Neural progenitor cell (in vitro differentiated cells): Measurements from ENCODE around the gene RPL3. TPM values are rescaled to one million over a fixed set of nuclear protein-coding genes. Genes with fewer than 3 reads are reported as not detected.

Source experiments
- DNase-seq: peaks from one replicate; pipeline ENCODE4 v3.0.0-alpha.2; 2016; ENCODE audit warnings: low spot score
- H2AFZ ChIP-seq: fragments of 200-600 bp; sonication (generic); replicated peaks from 2 replicates; pipeline ENCODE4 v1.6.1; 2016; ENCODE audit warnings: antibody characterized with exemption
- H3F3A ChIP-seq: fragments of 200-600 bp; sonication (generic); 2 replicates; pipeline ENCODE4 v1.6.1; 2016; ENCODE audit warnings: antibody characterized with exemption, low read depth
- H3K27ac ChIP-seq: fragments of 200-600 bp; sonication (generic); 2 replicates; pipeline ENCODE4 v1.5.1; 2016; ENCODE audit warnings: mild to moderate bottlenecking
- H3K27me3 ChIP-seq: fragments of 200-600 bp; sonication (generic); 2 replicates; pipeline ENCODE4 v1.6.1; 2016; ENCODE audit warnings: mild to moderate bottlenecking, moderate library complexity
- H3K36me3 ChIP-seq: fragments of 200-600 bp; sonication (generic); 2 replicates; pipeline ENCODE4 v1.5.1; 2016
- H3K4me1 ChIP-seq: fragments of 200-600 bp; sonication (generic); 2 replicates; pipeline ENCODE4 v1.6.1; 2016; ENCODE audit warnings: mixed run types
- H3K4me2 ChIP-seq: fragments of 200-600 bp; sonication (generic); 2 replicates; pipeline ENCODE4 v1.6.1; 2016
- H3K4me3 ChIP-seq: fragments of 200-600 bp; sonication (generic); 2 replicates; pipeline ENCODE4 v1.5.1; 2016
- H3K79me2 ChIP-seq: fragments of 200-600 bp; sonication (generic); 2 replicates; pipeline ENCODE4 v1.6.1; 2016; ENCODE audit warnings: low read depth
- H3K9ac ChIP-seq: fragments of 200-600 bp; sonication (generic); 2 replicates; pipeline ENCODE4 v1.6.1; 2016
- H3K9me3 ChIP-seq: fragments of 200-600 bp; sonication (generic); 2 replicates; pipeline ENCODE4 v1.5.1; 2016; ENCODE audit warnings: low read depth
- H4K20me1 ChIP-seq: fragments of 200-600 bp; sonication (generic); 2 replicates; pipeline ENCODE4 v1.6.1; 2016; ENCODE audit warnings: low read depth
- H3K27ac Mint-ChIP-seq: 3 replicates; pipeline ENCODE4 v1.8.0; 2021; ENCODE audit warnings: mixed read lengths
- H3K27me3 Mint-ChIP-seq: 2 replicates; pipeline ENCODE4 v1.8.0; 2022; ENCODE audit warnings: low read depth, mild to moderate bottlenecking, inconsistent platforms, moderate library complexity, mixed read lengths; ENCODE audit not compliant: insufficient read depth
- H3K36me3 Mint-ChIP-seq: 3 replicates; pipeline ENCODE4 v1.8.0; 2021; ENCODE audit warnings: mixed read lengths
- H3K4me1 Mint-ChIP-seq: 3 replicates; pipeline ENCODE4 v1.8.0; 2021; ENCODE audit warnings: mixed read lengths
- H3K4me3 Mint-ChIP-seq: 3 replicates; pipeline ENCODE4 v1.8.0; 2021; ENCODE audit warnings: mild to moderate bottlenecking, moderate library complexity, mixed read lengths
- H3K9me3 Mint-ChIP-seq: 3 replicates; pipeline ENCODE4 v1.8.0; 2020; ENCODE audit warnings: mixed read lengths
- CTCF ChIP-seq: fragments of 200-600 bp; sonication (generic); IDR thresholded peaks from 2 replicates; pipeline ENCODE4 v1.5.1; 2017; ENCODE audit warnings: antibody characterized with exemption, mild to moderate bottlenecking
- EZH2 ChIP-seq: fragments of 200-600 bp; sonication (generic); IDR thresholded peaks from 2 replicates; pipeline ENCODE4 v1.6.1; 2017; ENCODE audit warnings: antibody characterized with exemption, mild to moderate bottlenecking, moderate library complexity
- EZH2phosphoT487 ChIP-seq: fragments of 200-600 bp; sonication (generic); IDR thresholded peaks from 2 replicates; pipeline ENCODE4 v1.6.1; 2017; ENCODE audit warnings: antibody characterized with exemption
- total RNA-seq: library from RNA; depleted of rRNA; stranded (reverse); fragments of >200 nt; gene quantifications from 2 replicates; pipeline ENCODE4 v1.2.3, GENCODE V29; 2015; ENCODE audit warnings: low replicate concordance

Gene RPL3
- total RNA-seq, 1 donor from 2014 or later, result 3,021 TPM

GRCh38 chr22:39273950-39274887 lies 45.2 kb downstream of the RPL3 start:
- Histone ChIP-seq H3K4me1 (peaks cover under 1% of the 10 kb centered on the region), H3K9ac (no peak overlapping the region), H3K4me2 (no peak overlapping the region), H3F3A (peaks cover 2% of the 10 kb centered on the region), H3K79me2 (no peaks in the 10 kb centered on the region), H3K4me3 (no peak overlapping the region), H3K27ac (no peak overlapping the region), H3K36me3 (no peaks in the 10 kb centered on the region), H4K20me1 (no peaks in the 10 kb centered on the region), H3K9me3 (no peaks in the 10 kb centered on the region), H2AFZ (no peak overlapping the region), H3K27me3 (no peaks in the 10 kb centered on the region)
- Mint-ChIP-seq H3K4me3 (no peak overlapping the region), H3K27ac (no peak overlapping the region), H3K36me3 (peaks cover 3% of the 10 kb centered on the region), H3K9me3 (peaks cover 8% of the 10 kb centered on the region), H3K27me3 (peaks cover 11% of the 10 kb centered on the region), H3K4me1 (peaks cover 8% of the 10 kb centered on the region)
- TF ChIP-seq EZH2phosphoT487, result no peak
- TF ChIP-seq EZH2, result no peak
- TF ChIP-seq CTCF, result no peak
- no peak for DNase-seq

GRCh38 chr22:39270792-39271191 lies 48.6 kb downstream of the RPL3 start:
- no peaks in the 10 kb centered on the region for H3K36me3 Mint-ChIP-seq

GRCh38 chr22:39270280-39270679 lies 49.1 kb downstream of the RPL3 start:
- H4K20me1 ChIP-seq, result no peaks in the 10 kb centered on the region
- H3K9me3 ChIP-seq, result no peaks in the 10 kb centered on the region
- DNase-seq, result no peak
- Mint-ChIP-seq H3K36me3 (no peaks in the 10 kb centered on the region), H3K9me3 (peaks cover 3% of the 10 kb centered on the region), H3K4me1 (peaks cover 19% of the 10 kb centered on the region), H3K27me3 (peaks cover 8% of the 10 kb centered on the region), H3K27ac (no peak overlapping the region), H3K4me3 (no peak overlapping the region)
- no peak overlapping the region for H2AFZ ChIP-seq
- H3K27ac ChIP-seq, result no peak overlapping the region
- no peak overlapping the region for H3K4me2 ChIP-seq
- no peak overlapping the region for H3K4me3 ChIP-seq
- H3K4me1 ChIP-seq, result no peaks in the 10 kb centered on the region
- H3K79me2 ChIP-seq, result no peaks in the 10 kb centered on the region
- H3K36me3 ChIP-seq, result no peaks in the 10 kb centered on the region
- no peak overlapping the region for H3K9ac ChIP-seq
- no peaks in the 10 kb centered on the region for H3K27me3 ChIP-seq
- H3F3A ChIP-seq, result no peaks in the 10 kb centered on the region
- no peak for TF ChIP-seq EZH2
- no peak for TF ChIP-seq CTCF
- no peak for TF ChIP-seq EZH2phosphoT487

More at GRCh38 chr22:39270792-39271191, 48.6 kb downstream of the RPL3 start:
- DNase-seq, result no peak
- Histone ChIP-seq H3K4me1 (no peaks in the 10 kb centered on the region), H3K9me3 (no peaks in the 10 kb centered on the region), H2AFZ (no peak overlapping the region), H3K4me2 (no peak overlapping the region), H3F3A (no peaks in the 10 kb centered on the region), H3K4me3 (no peak overlapping the region), H3K79me2 (no peaks in the 10 kb centered on the region), H4K20me1 (no peaks in the 10 kb centered on the region), H3K27me3 (no peaks in the 10 kb centered on the region), H3K27ac (no peak overlapping the region), H3K36me3 (no peaks in the 10 kb centered on the region), H3K9ac (no peak overlapping the region)
- TF ChIP-seq CTCF (no peak), EZH2 (no peak), EZH2phosphoT487 (no peak)
- Mint-ChIP-seq H3K9me3 (peaks cover 3% of the 10 kb centered on the region), H3K27ac (no peak overlapping the region), H3K27me3 (peaks cover 5% of the 10 kb centered on the region), H3K4me1 (peaks cover 19% of the 10 kb centered on the region), H3K4me3 (no peak overlapping the region)
